K562 (cell line): ENCODE measurements around the gene PHF10. TPM values are rescaled to one million over a fixed set of nuclear protein-coding genes. Genes with fewer than 3 reads are reported as not detected.

Experiments used
- ATAC-seq: fragments of 200-7000 bp; cut with Tn5 transposase; 3 replicates; pipeline ENCODE4 v1.9.1; 2020; ENCODE audit warnings: moderate library complexity
- BruUV-seq: library from RNA; stranded (reverse); fragments of 400-500 nt; replicated peaks from 2 replicates; lab custom pipeline; 2021; lab: Mats Ljungman, UMichigan
- CTCF ChIA-PET: fragments of 300-600 bp; formaldehyde crosslinking; extraction: SDS; loops from one replicate; lab custom pipeline; 2021; ENCODE audit warnings: low intra/inter-chr PET ratio; lab: Yijun Ruan, JAX
- POLR2A ChIA-PET: fragments of 300-600, 350-650 bp; sonication (Branson Sonifier 250); formaldehyde crosslinking; extraction: SDS; loops from one replicate; lab custom pipeline; 2021; ENCODE audit warnings: antibody characterized with exemption, inconsistent platforms; lab: Yijun Ruan, JAX
- DNase-seq, 4 experiments: peaks; one replicate each; pipeline versions ENCODE4 v3.0.0 to v3.0.0-alpha.2; 2011 to 2018; ENCODE audit warnings: low spot score in 3 of 4, mixed read lengths in 3 of 4; ENCODE audit errors: extremely low read depth in 1 of 4
- FAIRE-seq: peaks from 2 replicates; lab custom pipeline; 2011; peaks lifted over from hg19 to GRCh38; lab: Jason Lieb, UNC
- H2AFZ ChIP-seq: 2 replicates; pipeline ENCODE4 v1.6.0; 2011; ENCODE audit warnings: low read depth, low read length, control low read depth, inconsistent platforms
- H3K27ac ChIP-seq: fragments of 200-600 bp; 3 replicates; pipeline ENCODE4 v1.8.0; 2011; ENCODE audit warnings: low read depth, mild to moderate bottlenecking, control low read depth, inconsistent platforms, low read length, moderate library complexity, mixed read lengths; ENCODE audit errors: extremely low read depth
- H3K27me3 ChIP-seq, 2 experiments: fragments of 300-600 bp in 1 of 2; 2 replicates in 1 of 2; 3 replicates in 1 of 2; pipeline versions ENCODE4 v1.6.0 to v1.8.0; 2011; ENCODE audit warnings: inconsistent platforms in 2 of 2, low read length in 2 of 2, mild to moderate bottlenecking in 1 of 2, mixed read lengths in 1 of 2, moderate library complexity in 1 of 2; ENCODE audit not compliant: control insufficient read depth in 2 of 2, insufficient read depth in 2 of 2
- H3K36me3 ChIP-seq: fragments of 300-600 bp; 3 replicates; pipeline ENCODE4 v1.8.0; 2011; ENCODE audit warnings: mild to moderate bottlenecking, low read length, inconsistent platforms; ENCODE audit not compliant: control insufficient read depth, insufficient read depth
- H3K4me1 ChIP-seq, 2 experiments: fragments of 200-600 bp in 1 of 2; replicated peaks in 1 of 2; 2 replicates in 1 of 2; 3 replicates in 1 of 2; pipeline versions ENCODE4 v1.5.1 to v1.8.0; 2011; ENCODE audit warnings: inconsistent platforms in 2 of 2, low read length in 2 of 2, mild to moderate bottlenecking in 1 of 2, mixed read lengths in 1 of 2, moderate library complexity in 1 of 2; ENCODE audit not compliant: control insufficient read depth in 2 of 2, insufficient read depth in 2 of 2
- H3K4me2 ChIP-seq: 2 replicates; pipeline ENCODE4 v1.6.1; 2011; ENCODE audit warnings: low read length, control low read depth, inconsistent platforms, mixed read lengths; ENCODE audit not compliant: insufficient read depth
- H3K4me3 ChIP-seq: fragments of 200-600 bp; sonication (generic), shearing (Covaris generic); 2 replicates; pipeline ENCODE4 v1.5.1; 2016; ENCODE audit warnings: control low read depth, inconsistent platforms
- H3K79me2 ChIP-seq: fragments of 200-600 bp; 3 replicates; pipeline ENCODE4 v1.8.0; 2011; ENCODE audit warnings: low read length, inconsistent platforms; ENCODE audit not compliant: control insufficient read depth, insufficient read depth
- H3K9ac ChIP-seq, 2 experiments: 2 replicates each; pipeline versions ENCODE4 v1.6.0 to v1.6.1; 2011; ENCODE audit warnings: low read depth in 2 of 2, low read length in 2 of 2, control low read depth in 1 of 2, inconsistent platforms in 1 of 2, mild to moderate bottlenecking in 1 of 2, mixed read lengths in 1 of 2; ENCODE audit not compliant: insufficient read depth in 1 of 2
- H3K9me1 ChIP-seq: one replicate; pipeline ENCODE4 v1.6.0; 2011; ENCODE audit warnings: inconsistent platforms, mild to moderate bottlenecking, low read length, moderate library complexity; ENCODE audit not compliant: control insufficient read depth, insufficient read depth
- H3K9me3 ChIP-seq: replicated peaks from 2 replicates; pipeline ENCODE4 v1.5.1; 2011; ENCODE audit warnings: low read depth, low read length, inconsistent platforms; ENCODE audit not compliant: control insufficient read depth, insufficient read depth
- H4K20me1 ChIP-seq: replicated peaks from 2 replicates; pipeline ENCODE4 v1.6.1; 2011; ENCODE audit warnings: low read length, inconsistent platforms, mixed read lengths; ENCODE audit not compliant: control insufficient read depth, insufficient read depth
- CREBBP ChIP-seq: IDR thresholded peaks from one replicate; pipeline ENCODE4 v1.6.1; 2012; ENCODE audit warnings: low read depth, mild to moderate bottlenecking, control low read depth, inconsistent platforms, low read length
- DNMT1 ChIP-seq: fragments of 450-650 bp; IDR thresholded peaks from 2 replicates; pipeline ENCODE4 v1.6.1; 2016; ENCODE audit warnings: antibody characterized with exemption, mild to moderate bottlenecking
- ELF2 ChIP-seq: fragments of 250-450 bp; sonication (Bioruptor Pico); IDR thresholded peaks from 2 replicates; pipeline ENCODE4 v1.5.0; 2021; ENCODE audit warnings: mild to moderate bottlenecking
- MAFG ChIP-seq: fragments of 450-650 bp; conservative IDR thresholded peaks from 2 replicates; pipeline ENCODE4 v1.6.1; 2016; ENCODE audit warnings: missing genetic modification characterization, missing compliant biosample characterization
- MGA ChIP-seq: fragments of 450-650 bp; IDR thresholded peaks from 2 replicates; pipeline ENCODE4 v1.6.1; 2016; ENCODE audit warnings: mild to moderate bottlenecking, moderate library complexity
- PML ChIP-seq: IDR thresholded peaks from 2 replicates; pipeline ENCODE4 v1.6.1; 2012; ENCODE audit warnings: low read length, inconsistent platforms
- ZNF224 ChIP-seq: sonication (generic); formaldehyde crosslinking; IDR thresholded peaks from 2 replicates; pipeline ENCODE4 v1.8.0; 2022; ENCODE audit warnings: mild to moderate bottlenecking, missing genetic modification reagents
- ZNF316 ChIP-seq: fragments of 450-650 bp; IDR thresholded peaks from 2 replicates; pipeline ENCODE4 v1.6.1; 2016
- WGBS: fragments of 100-300 bp; shearing (Covaris generic); methylation state at CpG from one replicate; pipeline ENCODE4 v1.1.6; 2016; ENCODE audit warnings: low coverage, mixed read lengths; ENCODE audit not compliant: insufficient coverage; ENCODE audit errors: missing lambda C conversion rate; 5-methylcytosine and 5-hydroxymethylcytosine counted together
- in situ Hi-C: fragments of 300-500 bp; cut with MboI; formaldehyde crosslinking; loops from 4 replicates; pipeline ENCODE4 v1.15.0; 2018; ENCODE audit warnings: inconsistent platforms, mixed read lengths
- intact Hi-C: fragments of 100-400 bp; cut with micrococcal nuclease; formaldehyde crosslinking; loops from 2 replicates; pipeline ENCODE4 v1.14.2; 2022
- polyA plus RNA-seq, 8 experiments: library from polyadenylated mRNA; depleted of rRNA in 4 of 8; stranded (reverse) in 5 of 8; unstranded in 3 of 8; fragments of >200 nt; fragmentation: Nextera tagmentation in 2 of 8; fragmentation: Illumina TruSeq in 1 of 8; extraction: Ambion mirVana in 2 of 8; extraction: Trizol in 1 of 8; gene quantifications; 2 replicates each; pipeline versions ENCODE4 v1.2.1 to v1.2.3, GENCODE V29; 2011 to 2014; ENCODE audit warnings: inconsistent platforms in 1 of 8, missing spikeins in 1 of 8
- total RNA-seq, 7 experiments: library from RNA; depleted of rRNA in 6 of 7; stranded (reverse); fragments of >200 nt in 6 of 7; fragmentation: Illumina TruSeq in 2 of 7; extraction: Trizol in 2 of 7; gene quantifications; 2 replicates each; pipeline versions ENCODE4 v1.2.1 to v1.2.3, GENCODE V29; 2011 to 2021; ENCODE audit warnings: low replicate concordance in 1 of 7

Gene PHF10
- total and polyA plus RNA-seq, 9 of the 15 experiments (the other 6 are each of a cell fraction or from before 2014, with no cell fraction given), result 23.9 to 88.9 (median 46.0) TPM

GRCh38 chr6:169663468-169663867, 60.8 kb downstream of the PHF10 start:
- ChIA-PET CTCF (no interaction called here), POLR2A (no interaction called here)
- Histone ChIP-seq H3K9me3 (no peaks in the 10 kb centered on the region), H2AFZ (no peak overlapping the region), H3K36me3 (peaks cover 69% of the 10 kb centered on the region; the same call in 2 of the 3 replicates), H3K9ac (peak overlapping the region in 1 of 2 experiments; percentile 68; a peak in 2 of 4 replicates), H3K27me3 (no peaks in the 10 kb centered on the region), H4K20me1 (no peaks in the 10 kb centered on the region), H3K27ac (no peak overlapping the region), H3K4me3 (no peak overlapping the region), H3K9me1 (peaks cover 4% of the 10 kb centered on the region), H3K4me2 (no peak overlapping the region), H3K4me1 (no peaks in the 10 kb centered on the region; a peak in 1 of 5 replicates), H3K79me2 (no peaks in the 10 kb centered on the region)
- no peak for TF ChIP-seq MGA
- TF ChIP-seq PML, result no peak
- TF ChIP-seq ELF2, result no peak
- TF ChIP-seq ZNF224 (CRISPR knock-in tag), result no peak
- TF ChIP-seq MAFG (tag), result no peak
- TF ChIP-seq DNMT1, result no peak
- no peak for TF ChIP-seq CREBBP
- TF ChIP-seq ZNF316, result no peak
- 88% methylated on average over 8 of the region's 8 CpGs for WGBS
- FAIRE-seq (no peak), ATAC-seq (no peak), DNase-seq (no peak)
- no TSS peak for BruUV-seq
- intact Hi-C loops (no loop called here), in situ Hi-C loops (no loop called here)
